Non-pigmented ciliary epithelial cell (primary cell): ENCODE measurements around the gene UST.
"Not testable (repeated sequence)": the region's sequence is repeated elsewhere in the genome, so short reads cannot be mapped to it uniquely, and the experiment has no call there.

Source experiments
- DNase-seq: peaks from one replicate; pipeline ENCODE4 v3.0.0-alpha.2; 2010; ENCODE audit warnings: low read depth

The UST gene

GRCh38 chr6:148736774-148737412 lies 9.9 kb upstream of the UST start:
- DNase-seq = no peak

- no peak for DNase-seq
Measured at GRCh38 chr6:148737806-148738205, 9.0 kb upstream of the UST start.

GRCh38 chr6:148738946-148739821 lies 7.6 kb upstream of the UST start:
- DNase-seq = no peak

- DNase-seq = no peak
Measured at GRCh38 chr6:148739822-148740128, 7.1 kb upstream of the UST start.

- no peak for DNase-seq
Measured at GRCh38 chr6:148743476-148743875, 3.4 kb upstream of the UST start.

- no peak for DNase-seq
Measured at GRCh38 chr6:148745926-148746325, 904 bp upstream of the UST start.

- DNase-seq = no peak
Measured at GRCh38 chr6:148747145-148747470, 278 bp downstream of the UST start.

GRCh38 chr6:148747471-148748165 lies 788 bp downstream of the UST start:
- DNase-seq = no peak

- DNase-seq = no peak
Measured at GRCh38 chr6:148749674-148750073, 2.8 kb downstream of the UST start.

- no peak for DNase-seq
Measured at GRCh38 chr6:148750838-148751792, 4.3 kb downstream of the UST start.

GRCh38 chr6:148751793-148752170 lies 5.0 kb downstream of the UST start:
- DNase-seq = no peak

- not testable (repeated sequence) for DNase-seq
Measured at GRCh38 chr6:148755379-148755778, 8.5 kb downstream of the UST start.

GRCh38 chr6:148757944-148758480 lies 11.2 kb downstream of the UST start:
- no peak for DNase-seq

- no peak for DNase-seq
Measured at GRCh38 chr6:148758492-148758891, 11.7 kb downstream of the UST start.

- no peak for DNase-seq
Measured at GRCh38 chr6:148760258-148760534, 13.4 kb downstream of the UST start.

GRCh38 chr6:148760568-148761526 lies 14.0 kb downstream of the UST start:
- peak; percentile 72 for DNase-seq

GRCh38 chr6:148761527-148762011 lies 14.7 kb downstream of the UST start:
- no peak for DNase-seq

GRCh38 chr6:148762231-148762630 lies 15.4 kb downstream of the UST start:
- no peak for DNase-seq

GRCh38 chr6:148764259-148765020 lies 17.6 kb downstream of the UST start:
- not testable (repeated sequence) for DNase-seq
